Aorta (tissue), 5 donors: Measurements from ENCODE around the gene PIERCE2. TPM values are rescaled to one million over a fixed set of nuclear protein-coding genes. Genes with fewer than 3 reads are reported as not detected.
"Not testable (repeated sequence)": the region's sequence is repeated elsewhere in the genome, so short reads cannot be mapped to it uniquely, and the experiment has no call there.

ENCODE experiments used
- ATAC-seq: fragments of 200-7000 bp; cut with Tn5 transposase; one replicate; pipeline ENCODE4 v1.9.1; 2022; ENCODE audit warnings: moderate library complexity; ENCODE audit not compliant: low FRiP score
- DNase-seq, 2 donors: peaks; one replicate each; pipeline ENCODE4 v3.0.0-alpha.2; 2020
- H3K27ac ChIP-seq, 2 donors: one replicate each; pipeline ENCODE4 v1.5.1; 2013; ENCODE audit warnings: low read length in 2 of 2, mild to moderate bottlenecking in 2 of 2, moderate library complexity in 2 of 2, control low read depth in 1 of 2, inconsistent platforms in 1 of 2, low read depth in 1 of 2
- H3K27me3 ChIP-seq, 2 donors: one replicate each; pipeline ENCODE4 v1.6.1; 2013; ENCODE audit warnings: control low read depth in 1 of 2, low read length in 1 of 2, mild to moderate bottlenecking in 1 of 2, moderate library complexity in 1 of 2; ENCODE audit not compliant: insufficient read depth in 2 of 2, control insufficient read depth in 1 of 2
- H3K36me3 ChIP-seq, 2 donors: one replicate each; pipeline ENCODE4 v1.6.1; 2013; ENCODE audit warnings: control low read depth in 1 of 2, low read length in 1 of 2, mild to moderate bottlenecking in 1 of 2; ENCODE audit not compliant: insufficient read depth in 2 of 2, control insufficient read depth in 1 of 2
- H3K4me1 ChIP-seq, 2 donors: one replicate each; pipeline ENCODE4 v1.6.1; 2013; ENCODE audit warnings: low read length in 2 of 2, control low read depth in 1 of 2, mild to moderate bottlenecking in 1 of 2, moderate library complexity in 1 of 2; ENCODE audit not compliant: insufficient read depth in 2 of 2, control insufficient read depth in 1 of 2
- H3K4me3 ChIP-seq, 2 donors: one replicate each; pipeline ENCODE4 v1.5.1; 2013; ENCODE audit warnings: low read length in 2 of 2, control low read depth in 1 of 2, mild to moderate bottlenecking in 1 of 2
- H3K9me3 ChIP-seq: one replicate; pipeline ENCODE4 v1.6.1; 2013; ENCODE audit warnings: mild to moderate bottlenecking, low read length; ENCODE audit not compliant: control insufficient read depth
- WGBS, 2 donors: extraction: QIAGEN DNeasy Blood & Tissue Kit; methylation state at CpG; one replicate each; pipeline ENCODE4 v1.1.7; 2013; 5-methylcytosine and 5-hydroxymethylcytosine counted together
- intact Hi-C, 2 donors: fragments of 100-400 bp; cut with DNase I; formaldehyde crosslinking; loops; one replicate each; pipeline versions ENCODE4 v1.14.2 to v1.15.0; 2022
- polyA plus RNA-seq, 2 donors: library from polyadenylated mRNA; stranded (reverse); fragments of 200-250 nt; gene quantifications; one replicate each; pipeline ENCODE4 v1.2.3, GENCODE V29; 2013
- total RNA-seq, 2 donors: library from RNA; stranded (reverse); fragmentation: NEBNext Ultra II Directional; extraction: Animal tissue kit (Norgen Biotek cat#: 25700); gene quantifications; one replicate each; pipeline ENCODE4 v1.2.1, GENCODE V29; 2021
- donor health status: healthy with polysubstance abuse.
- donor health status: Bipolar disorder and iron deficiency.
- donor health status: DM: no; HTN: no; CAD: no.
- donor health status: DM: no; HTN: no; CAD: no.
- donor health status: DM: yes; HTN: yes; CAD: no.

Gene PIERCE2
- total and polyA plus RNA-seq, 4 donors = 0.75 to 10.9 (median 4.8) TPM

DNA sequence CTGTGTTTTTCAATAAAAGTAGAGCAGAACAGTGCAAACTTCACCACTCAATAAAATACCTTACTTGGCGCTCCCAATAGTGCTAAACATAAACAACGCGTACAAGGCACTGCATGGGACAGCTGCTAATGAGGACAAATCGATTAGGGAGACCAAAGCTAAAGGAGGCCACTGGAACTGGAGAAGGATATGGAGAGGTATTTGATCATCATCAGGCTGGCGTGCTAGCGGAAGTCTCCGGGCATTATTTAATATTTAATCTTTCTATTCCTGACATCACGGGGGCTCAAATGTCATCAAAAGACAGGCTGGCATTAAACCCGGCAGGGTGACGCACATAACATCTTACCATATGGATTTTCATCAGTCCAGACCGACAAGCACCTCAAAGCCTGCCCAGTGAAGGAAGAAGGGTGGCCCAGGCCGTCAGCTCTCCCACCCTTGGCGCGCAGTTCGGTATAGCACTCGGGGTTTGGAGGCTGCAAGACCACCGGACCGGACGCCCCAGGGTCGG lies 740 bp upstream of the PIERCE2 start:
- intact Hi-C loops = loop anchor here in 1 of 2 donors (1.0 to 10.0 kb wide), 3 partner anchors 63 to 193 kb away; partner anchors contain the start of genes PIGB and PIGBOS1
- H3K36me3 ChIP-seq = no peaks in the 10 kb centered on the region
- DNase-seq (peak in 1 of 2 donors; percentile 72), ATAC-seq (peak; percentile 2)
- WGBS, 2 donors = 1% methylated on average over 20 of the region's 20 CpGs
- peaks cover 0 to 3% of the 10 kb centered on the region in 2 donors for H3K4me1 ChIP-seq
- H3K27me3 ChIP-seq = no peaks in the 10 kb centered on the region
- no peaks in the 10 kb centered on the region for H3K9me3 ChIP-seq
- peak overlapping the region in 1 of 2 donors; percentile 56 for H3K27ac ChIP-seq
- peak overlapping the region; percentile 47 to 70 for H3K4me3 ChIP-seq

GRCh38 chr15:55408976-55409375 lies 681 bp downstream of the PIERCE2 start:
- not testable (repeated sequence) for H3K27me3 ChIP-seq, ATAC-seq, H3K27ac ChIP-seq, H3K4me1 ChIP-seq, DNase-seq, H3K36me3 ChIP-seq, H3K9me3 ChIP-seq
- peak overlapping the region; percentile 65 for H3K4me3 ChIP-seq
- 58% methylated on average over 14 of the region's 14 CpGs for WGBS, 2 donors
- intact Hi-C loops = loop anchor here in 1 of 2 donors (1.0 to 10.0 kb wide), 3 partner anchors 64 to 194 kb away; partner anchors contain the start of genes PIGB and PIGBOS1

DNA sequence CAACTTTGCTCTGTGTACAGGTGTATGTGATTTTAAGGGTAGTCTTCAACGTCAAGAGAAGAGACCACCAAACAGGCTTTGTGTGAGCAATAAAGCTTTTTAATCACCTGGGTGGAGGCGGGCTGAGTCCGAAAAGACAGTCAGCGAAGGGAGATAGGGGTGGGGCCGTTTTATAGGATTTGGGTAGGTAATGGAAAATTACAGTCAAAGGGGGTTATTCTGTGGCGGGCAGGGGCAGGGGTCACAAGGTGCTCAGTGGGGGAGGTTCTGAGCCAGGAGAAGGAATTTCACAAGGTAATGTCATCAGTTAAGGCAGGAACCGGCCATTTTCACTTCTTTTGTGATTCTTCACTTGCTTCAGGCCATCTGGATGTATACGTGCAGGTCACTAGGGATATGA lies 9.4 kb downstream of the PIERCE2 start:
- H3K36me3 ChIP-seq, H3K4me1 ChIP-seq, intact Hi-C loops, H3K4me3 ChIP-seq, H3K27me3 ChIP-seq, DNase-seq, H3K27ac ChIP-seq, H3K9me3 ChIP-seq, ATAC-seq: not testable (repeated sequence)
- 79% methylated on average over 8 of the region's 8 CpGs for WGBS, 2 donors

GRCh38 chr15:55420171-55420866 lies 12.0 kb downstream of the PIERCE2 start:
- ATAC-seq (no peak), DNase-seq (no peak)
- intact Hi-C loops = no loop called here
- no peak overlapping the region for H3K27ac ChIP-seq
- no peaks in the 10 kb centered on the region for H3K36me3 ChIP-seq
- no peak overlapping the region for H3K4me3 ChIP-seq
- no peaks in the 10 kb centered on the region for H3K4me1 ChIP-seq
- H3K9me3 ChIP-seq = no peaks in the 10 kb centered on the region
- no peaks in the 10 kb centered on the region for H3K27me3 ChIP-seq

GRCh38 chr15:55422089-55422488 lies 13.8 kb downstream of the PIERCE2 start:
- no peaks in the 10 kb centered on the region for H3K27me3 ChIP-seq
- no peaks in the 10 kb centered on the region for H3K9me3 ChIP-seq
- ATAC-seq (no peak), DNase-seq (no peak)
- H3K4me1 ChIP-seq = peaks cover 0 to 1% of the 10 kb centered on the region in 2 donors
- H3K4me3 ChIP-seq = no peak overlapping the region
- no peak overlapping the region for H3K27ac ChIP-seq
- intact Hi-C loops = no loop called here
- no peaks in the 10 kb centered on the region for H3K36me3 ChIP-seq
- 0% methylated on average over 1 of the region's 1 CpG for WGBS, 2 donors

GRCh38 chr15:55434989-55435825 lies 26.9 kb downstream of the PIERCE2 start:
- DNase-seq = no peak
- Histone ChIP-seq H3K4me3 (no peak overlapping the region), H3K27me3 (no peaks in the 10 kb centered on the region), H3K9me3 (no peaks in the 10 kb centered on the region), H3K36me3 (no peaks in the 10 kb centered on the region), H3K27ac (no peak overlapping the region), H3K4me1 (no peaks in the 10 kb centered on the region)
- intact Hi-C loops = loop anchor here in 1 of 2 donors (5.0 to 10.0 kb wide), 2 partner anchors 140 to 218 kb away; no protein-coding TSS in a partner anchor
- ATAC-seq = peak; percentile 63
- 32 to 33% methylated on average over 6 of the region's 6 CpGs for WGBS, 2 donors

DNA sequence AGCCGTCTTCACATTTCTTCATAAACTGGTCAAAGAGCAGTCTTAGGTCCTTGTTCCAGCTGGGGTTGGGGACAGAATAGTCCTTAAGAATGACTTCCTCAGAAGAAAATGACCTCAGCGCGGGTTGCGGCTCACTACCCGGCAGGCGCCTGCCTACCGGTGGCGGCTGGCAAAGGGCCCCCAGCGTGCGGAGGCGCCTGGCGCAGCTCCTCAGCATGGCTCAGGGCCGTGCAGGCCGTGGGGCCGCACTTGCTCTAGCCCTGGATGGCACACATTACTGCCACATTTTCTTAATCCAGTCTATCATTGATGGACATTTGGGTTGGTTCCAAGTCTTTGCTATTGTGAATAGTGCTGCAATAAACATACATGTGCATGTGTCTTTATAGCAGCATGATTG lies 34.8 kb downstream of the PIERCE2 start:
- H3K27me3 ChIP-seq, H3K36me3 ChIP-seq, DNase-seq, H3K4me1 ChIP-seq, ATAC-seq, H3K9me3 ChIP-seq, H3K4me3 ChIP-seq, intact Hi-C loops, H3K27ac ChIP-seq: not testable (repeated sequence)
- 91 to 98% methylated on average over 15 of the region's 15 CpGs for WGBS, 2 donors

GRCh38 chr15:55445936-55446335 lies 37.6 kb downstream of the PIERCE2 start:
- ATAC-seq, H3K27ac ChIP-seq: not testable (repeated sequence)

More at GRCh38 chr15:55445936-55446335, 37.6 kb downstream of the PIERCE2 start:
- H3K4me3 ChIP-seq, H3K4me1 ChIP-seq, H3K27me3 ChIP-seq, H3K36me3 ChIP-seq, intact Hi-C loops, DNase-seq, H3K9me3 ChIP-seq: not testable (repeated sequence)
- WGBS, 2 donors = 92 to 95% methylated on average over 20 to 27 of the region's 27 CpGs
